Measurements from ENCODE around the gene MYBL2.
"Not testable (repeated sequence)": the region's sequence is repeated elsewhere in the genome, so short reads cannot be mapped to it uniquely, and the experiment has no call there.

The MYBL2 gene

DNA sequence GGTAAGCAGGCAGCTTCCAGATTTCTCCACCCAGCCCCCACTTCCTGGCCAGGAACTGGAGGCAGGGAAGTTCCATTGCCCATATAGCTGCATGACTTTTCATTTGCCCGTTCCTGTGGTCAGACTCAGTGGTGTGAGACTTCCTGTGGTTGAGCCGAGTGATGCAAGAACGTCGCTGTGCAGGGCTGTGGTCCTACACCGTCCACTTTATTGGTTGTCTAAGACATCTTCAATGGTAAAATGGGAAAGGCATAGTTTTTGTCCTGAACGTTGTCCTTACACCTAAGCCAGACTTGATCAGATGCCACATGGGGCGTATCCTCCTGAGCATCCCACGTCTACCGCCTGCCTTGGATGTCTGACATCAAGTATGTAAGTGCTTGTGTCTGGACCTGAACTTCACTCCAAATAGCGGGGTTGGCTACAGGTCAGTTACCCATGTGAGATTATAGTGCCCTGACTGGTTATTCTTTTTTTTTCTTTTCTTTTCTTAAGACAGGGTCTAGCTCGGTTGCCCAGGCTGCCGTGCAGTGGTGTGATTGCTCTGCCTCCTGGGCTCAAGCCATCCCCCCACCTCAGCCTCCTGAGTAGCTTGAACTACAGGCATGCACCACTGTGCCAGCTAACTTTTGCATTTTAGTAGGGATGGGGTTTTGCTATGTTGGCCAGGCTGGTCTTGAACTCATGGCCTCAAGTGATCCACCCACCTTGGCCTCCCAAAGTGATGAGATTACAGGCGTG, 85.8 kb downstream of the MYBL2 start:
- no peak for DNase-seq

DNA sequence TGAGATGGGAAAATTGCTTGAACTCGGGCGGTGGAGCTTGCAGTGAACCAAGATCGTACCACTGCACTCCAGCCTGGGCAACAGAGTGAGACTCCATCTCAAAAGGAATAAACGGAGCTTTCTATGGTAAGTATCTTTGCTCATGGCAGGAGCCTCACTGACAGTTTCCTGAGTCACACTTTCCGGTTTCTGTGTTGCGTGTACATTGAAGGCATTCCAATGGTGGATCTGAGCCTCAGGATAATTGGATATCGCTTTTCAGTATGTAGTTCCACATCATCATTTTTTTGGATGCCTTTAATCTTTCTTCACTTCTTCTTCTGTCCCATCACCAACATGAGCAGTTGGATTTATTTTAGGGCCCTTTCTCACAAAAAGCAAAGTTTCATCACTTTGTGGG, 88.5 kb downstream of the MYBL2 start:
- no peak for DNase-seq

DNA sequence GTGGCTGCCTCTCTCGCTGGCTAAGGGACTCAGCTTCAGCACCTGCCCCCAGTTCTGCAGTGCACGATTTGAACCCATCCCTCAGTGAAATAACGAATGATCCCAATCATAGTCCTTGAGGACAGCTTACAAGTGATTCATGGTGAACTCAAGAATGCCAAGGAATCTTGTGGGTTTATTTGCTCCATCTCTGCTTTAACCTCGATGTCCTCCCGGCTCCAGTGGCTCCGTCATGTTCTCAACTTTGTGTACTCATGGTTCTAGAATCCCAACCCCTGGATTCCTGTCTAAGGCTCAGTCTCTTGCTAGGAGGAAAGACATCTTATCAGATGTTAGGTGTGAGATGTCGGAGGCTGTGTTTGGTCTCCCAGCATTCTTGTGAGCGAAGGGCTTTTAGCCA, 88.9 kb downstream of the MYBL2 start:
- no peak for DNase-seq

DNA sequence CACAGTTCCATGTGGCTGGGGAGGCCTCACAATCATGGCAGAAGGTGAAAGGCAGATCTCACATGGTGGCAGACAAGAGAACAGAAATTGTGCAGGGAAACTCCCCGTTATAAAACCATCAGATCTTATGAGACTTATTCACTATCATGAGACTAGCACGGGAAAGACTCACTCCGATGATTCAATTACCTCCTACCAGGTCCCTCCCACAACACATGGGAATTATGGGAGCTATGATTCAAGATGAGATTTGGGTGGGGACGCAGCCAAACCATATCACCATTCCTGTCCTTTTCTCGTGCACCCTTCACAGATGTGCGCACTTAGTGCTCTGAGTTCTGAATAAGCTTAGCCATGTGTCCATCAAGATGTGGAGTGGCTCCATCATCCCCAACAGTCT, 91.0 kb downstream of the MYBL2 start:
- not testable (repeated sequence) for DNase-seq

DNA sequence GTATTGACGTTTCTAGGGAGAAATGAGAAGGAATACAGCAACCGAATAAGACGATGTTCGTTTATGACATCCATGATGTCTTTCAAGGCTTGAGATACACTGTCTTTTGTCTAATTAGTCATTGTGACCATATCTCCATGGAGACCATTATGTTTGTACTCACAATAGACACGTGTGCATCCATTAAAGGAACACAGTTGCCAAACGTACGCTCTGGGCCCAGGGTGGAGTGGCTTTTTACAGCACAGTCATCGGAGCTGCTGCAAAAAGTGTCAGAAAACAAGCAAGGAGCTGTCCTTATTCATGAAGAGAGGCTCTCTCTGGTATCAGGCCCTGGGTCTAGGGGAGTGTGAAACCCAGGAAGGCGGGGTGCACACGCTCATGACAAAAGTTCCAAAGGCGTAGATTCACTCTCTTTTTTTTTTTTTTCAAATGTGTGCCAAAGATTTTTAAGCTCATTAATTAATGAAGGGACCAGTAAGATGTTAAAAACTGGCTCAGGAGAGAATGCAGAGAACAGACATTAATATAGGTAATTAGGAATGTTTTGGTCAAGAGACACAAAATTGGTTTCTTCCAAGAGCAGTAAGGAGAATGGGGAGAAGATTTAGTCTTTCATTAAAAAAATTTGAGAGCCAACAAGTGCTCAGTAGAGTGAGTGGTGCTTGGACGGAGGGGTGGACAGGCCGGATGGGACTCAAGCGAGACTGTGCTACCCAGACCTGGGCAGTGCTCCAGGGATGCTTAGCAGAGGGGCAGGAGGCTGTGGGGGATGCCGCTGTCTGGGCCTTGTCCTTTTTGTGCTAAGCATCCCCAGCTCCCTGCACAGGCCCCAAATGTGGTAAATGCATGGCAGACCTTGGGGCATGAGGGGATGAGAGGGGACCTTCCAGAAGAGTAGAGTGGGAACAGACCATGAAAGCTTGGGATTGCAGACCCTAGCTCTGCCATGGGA, 94.7 kb downstream of the MYBL2 start:
- DNase-seq: peak in 1 of 2 experiments; percentile 25

DNA sequence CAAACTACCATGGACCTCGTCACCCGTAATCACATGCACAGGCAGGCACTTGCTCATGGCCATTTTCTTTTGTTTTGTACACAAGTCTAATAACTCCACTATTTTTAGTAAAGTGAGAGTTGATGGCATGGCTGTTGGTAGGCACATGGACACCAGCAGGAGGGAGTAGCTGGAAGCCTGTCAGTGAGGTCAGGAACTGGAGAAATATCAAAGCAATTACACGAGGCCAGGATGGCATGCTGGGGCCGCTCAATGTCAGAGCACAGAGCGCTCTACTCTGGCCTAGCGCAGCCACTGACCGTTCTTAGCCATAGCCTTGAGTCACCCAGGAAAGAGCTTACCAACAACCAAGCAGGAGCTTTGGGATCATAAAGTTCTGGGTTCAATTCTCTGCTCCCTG, 96.0 kb downstream of the MYBL2 start:
- DNase-seq: no peak

DNA sequence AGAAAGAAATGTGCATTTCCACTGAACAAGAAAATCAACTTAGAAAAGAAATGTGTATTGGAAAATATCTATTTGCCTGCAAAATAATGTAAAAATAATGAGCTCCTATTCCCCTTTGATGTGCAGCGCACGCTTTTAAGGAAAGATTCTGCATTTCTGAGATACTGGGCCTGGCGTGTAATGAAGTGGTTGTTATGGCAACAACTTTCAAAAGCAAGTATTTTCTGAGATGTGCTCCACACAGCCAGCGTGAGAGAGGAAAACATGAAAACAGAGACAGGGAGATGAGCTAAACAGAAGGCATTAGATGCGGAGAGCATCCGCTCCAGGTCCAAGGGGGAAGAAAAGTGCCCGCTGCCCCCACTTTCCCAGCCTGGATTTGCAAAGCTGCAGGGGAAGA, 99.0 kb downstream of the MYBL2 start:
- DNase-seq: no peak

Measured in NCI-H1930 (cell line).